GM21723 (cell line): ENCODE results near the gene EPB42.
"Not testable (repeated sequence)": the region's sequence is repeated elsewhere in the genome, so short reads cannot be mapped to it uniquely, and the experiment has no call there.

ENCODE experiments used
- ATAC-seq: cut with Tn5 transposase; IDR thresholded peaks from one replicate; pipeline ENCODE4 v1.9.1; 2021; ENCODE audit warnings: mild to moderate bottlenecking, moderate library complexity; ENCODE audit not compliant: unreplicated experiment

The EPB42 gene

DNA sequence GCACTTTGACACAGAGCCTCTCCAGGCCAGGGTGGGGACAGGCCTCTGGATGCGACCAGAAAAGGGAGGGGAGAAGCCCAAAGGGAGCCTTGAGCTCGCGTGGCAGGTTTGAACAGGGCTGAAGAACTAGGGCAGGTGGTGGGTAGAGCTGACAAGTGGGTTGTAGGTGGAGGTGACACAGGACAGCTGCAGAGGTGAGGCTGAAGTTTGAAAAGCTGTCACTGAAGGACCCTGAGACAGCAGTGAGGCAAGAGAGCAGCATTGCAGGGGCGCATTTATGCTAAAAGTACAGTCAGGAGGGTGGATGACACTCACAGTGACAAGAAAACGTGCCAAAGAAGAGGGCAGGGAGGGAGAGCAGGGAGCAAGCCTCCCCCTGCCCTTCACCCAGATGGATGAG lies 21.8 kb upstream of the EPB42 start:
- ATAC-seq = no peak

DNA sequence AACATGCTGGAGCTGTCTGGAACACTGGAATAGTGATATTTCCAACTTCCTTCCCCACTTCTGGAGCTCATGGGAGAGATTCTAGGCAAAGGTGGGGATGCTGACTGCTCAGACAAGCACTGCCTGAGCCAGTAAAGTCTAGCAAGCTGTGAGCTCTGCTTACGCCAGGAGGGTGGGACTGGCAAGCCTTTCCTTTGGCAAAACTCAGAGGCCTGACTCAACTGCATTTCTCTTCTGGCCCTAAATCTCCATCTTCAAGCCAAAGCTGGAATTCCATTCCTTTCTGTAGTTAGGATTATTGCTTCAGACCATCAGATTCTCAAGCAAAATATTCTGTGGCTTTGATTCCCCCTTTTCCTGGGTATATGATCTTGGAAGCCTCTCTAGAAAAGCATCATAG lies 20.3 kb upstream of the EPB42 start:
- ATAC-seq = no peak

DNA sequence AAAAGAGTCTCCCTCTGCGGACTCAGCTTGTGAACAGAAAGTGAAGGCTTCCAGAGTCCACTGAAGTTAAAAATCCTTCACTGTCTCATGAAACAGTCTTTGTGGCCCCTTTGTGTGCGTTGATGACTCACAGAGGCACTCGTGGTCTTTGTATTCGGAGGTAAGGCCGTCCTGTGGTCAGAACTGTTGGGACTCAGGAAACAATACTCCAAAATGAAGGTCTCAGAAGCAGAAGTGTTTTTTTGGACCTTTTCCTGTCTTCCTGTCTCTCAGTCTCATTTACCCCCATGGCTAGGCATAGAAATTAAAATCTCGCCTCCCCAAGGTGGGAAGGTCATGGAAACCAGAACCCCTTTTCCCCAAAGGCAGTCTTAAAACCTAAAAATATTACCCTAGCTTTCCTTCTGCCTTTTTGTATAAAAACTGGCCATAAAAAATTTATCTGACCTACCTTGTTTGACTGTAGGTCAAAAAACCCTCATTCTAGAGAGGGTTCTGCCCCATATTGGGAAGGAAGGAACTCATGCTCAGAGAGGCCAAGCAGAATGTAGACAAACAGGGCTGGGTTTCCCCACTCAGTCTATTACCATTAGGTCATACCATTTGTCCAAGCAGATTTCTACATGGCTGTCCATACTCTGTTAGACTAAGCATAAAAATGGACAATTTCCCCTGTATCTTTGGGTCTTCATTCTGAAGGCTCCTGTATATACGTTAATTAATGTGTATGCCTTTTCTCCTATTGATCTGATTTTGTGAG lies 19.1 kb upstream of the EPB42 start:
- ATAC-seq = no peak

DNA sequence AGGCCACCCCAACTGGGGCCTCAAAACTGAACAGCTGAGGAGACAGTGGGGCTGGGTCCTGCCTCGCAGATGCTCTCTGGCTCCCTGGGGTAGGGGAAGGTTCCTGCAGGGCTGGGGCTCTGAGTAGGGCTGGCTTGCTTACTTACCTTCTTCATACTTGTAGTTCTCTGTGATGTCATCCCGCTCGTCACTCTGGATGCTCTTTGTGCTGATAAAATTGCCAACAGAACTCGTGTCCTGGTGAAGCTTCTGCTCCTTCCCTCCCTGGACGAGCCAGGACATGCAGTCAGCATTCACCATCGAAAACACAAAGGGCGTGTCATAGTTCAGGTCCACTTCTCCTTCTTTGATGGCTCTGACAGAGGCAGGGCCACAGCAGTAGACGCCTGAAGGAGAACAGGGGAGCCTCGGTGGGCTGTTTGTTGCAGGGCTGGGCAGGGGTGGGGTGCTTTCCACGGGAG lies 17.9 kb upstream of the EPB42 start:
- no peak for ATAC-seq

DNA sequence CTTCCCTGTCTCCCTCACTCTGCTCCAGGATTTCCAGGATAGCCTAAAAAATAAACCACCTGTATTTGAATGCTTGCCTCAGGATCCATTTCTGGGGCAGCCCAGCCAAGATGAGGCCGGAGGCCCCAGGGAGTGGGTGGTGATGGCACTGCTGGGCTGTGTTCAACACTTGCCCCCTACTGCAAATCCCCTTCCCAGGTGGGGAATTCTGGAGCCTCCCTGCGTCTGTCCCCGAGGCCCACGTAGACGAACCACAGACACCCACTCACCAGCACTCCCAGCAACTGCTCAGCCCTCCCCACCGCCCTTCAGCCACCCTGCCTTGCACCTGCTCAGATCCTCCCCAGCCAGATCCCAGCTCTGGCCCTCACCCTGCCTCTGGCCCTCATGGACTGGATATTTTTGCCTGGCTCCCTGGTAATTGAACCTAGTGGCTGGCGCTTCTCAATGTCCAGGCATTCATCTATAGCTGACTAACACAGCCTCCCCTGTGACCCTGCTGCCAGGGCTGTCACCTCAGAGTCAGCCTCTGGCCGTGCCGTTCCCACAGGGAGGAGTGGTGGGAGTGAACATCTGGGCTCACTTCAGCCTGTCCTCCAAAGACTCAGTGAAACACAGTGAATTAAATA lies 17.1 kb upstream of the EPB42 start:
- ATAC-seq = no peak

DNA sequence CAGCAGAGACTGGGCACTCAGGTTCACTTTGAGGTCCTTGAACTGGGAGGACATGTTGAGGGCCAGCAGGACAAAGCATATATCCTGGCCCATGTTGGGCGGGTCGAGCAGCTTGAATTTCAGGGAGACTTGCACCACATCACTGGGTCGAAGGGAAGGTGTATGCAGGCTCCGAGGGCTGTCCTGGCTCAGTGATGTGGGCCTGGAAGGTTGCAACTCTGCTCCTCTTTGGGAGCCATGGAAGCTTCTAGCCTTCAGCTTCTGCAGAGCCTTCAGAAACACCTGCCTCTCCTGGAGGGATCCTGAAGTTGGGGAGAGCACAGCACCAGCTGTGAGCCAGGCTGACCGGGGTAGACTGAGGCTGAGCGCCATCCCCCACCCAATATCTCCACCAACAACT lies 14.7 kb upstream of the EPB42 start:
- ATAC-seq = no peak

DNA sequence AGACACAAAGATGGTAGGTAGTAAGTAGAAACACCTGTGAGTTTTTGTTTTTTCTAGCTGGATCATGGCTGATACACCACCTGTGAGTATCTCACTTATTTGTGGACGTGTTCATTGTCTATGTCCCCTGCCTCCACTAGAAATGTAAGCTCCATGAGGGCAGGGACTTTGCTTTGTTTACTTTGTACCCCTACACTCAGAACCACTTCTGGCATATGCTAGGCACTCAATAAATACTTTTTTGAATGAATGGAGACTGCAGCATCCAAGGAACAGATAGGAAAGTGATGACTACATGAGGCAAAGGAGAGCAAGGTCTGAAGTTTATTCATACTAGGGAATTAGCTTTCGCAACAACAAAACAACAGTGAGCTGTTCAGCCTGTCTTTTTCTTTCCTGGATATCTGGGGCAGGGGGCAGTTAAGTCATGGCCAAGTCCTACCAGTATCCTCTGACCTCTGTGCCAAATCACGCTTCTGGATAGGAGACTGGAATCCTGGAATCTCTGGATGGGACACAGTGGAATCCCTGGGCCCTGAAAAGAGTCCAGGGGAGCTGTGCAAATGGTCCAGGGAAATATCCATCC lies 11.6 kb upstream of the EPB42 start:
- no peak for ATAC-seq

DNA sequence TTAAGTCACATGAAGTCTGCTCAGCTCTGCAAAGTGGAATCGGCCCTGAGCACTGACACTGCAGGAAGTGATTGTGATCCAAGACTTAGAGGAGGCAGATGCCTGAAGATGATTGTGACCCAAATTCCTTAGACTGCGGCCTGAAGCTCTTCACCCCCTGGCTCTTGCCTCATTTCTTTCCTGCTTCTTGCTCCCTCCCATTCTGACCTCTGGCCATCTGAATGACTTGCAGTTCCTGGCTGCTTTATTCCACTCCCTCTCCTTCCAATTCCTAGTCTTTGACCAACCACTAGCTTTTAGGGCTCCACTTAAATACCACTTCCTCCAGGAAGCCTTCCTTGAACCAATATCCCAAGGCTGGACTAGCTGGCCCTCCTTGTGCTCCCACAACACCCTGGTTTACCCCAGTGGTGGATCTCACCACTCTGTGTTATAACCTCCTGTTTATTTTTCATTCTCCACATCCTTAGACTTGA lies 9.9 kb upstream of the EPB42 start:
- no peak for ATAC-seq

DNA sequence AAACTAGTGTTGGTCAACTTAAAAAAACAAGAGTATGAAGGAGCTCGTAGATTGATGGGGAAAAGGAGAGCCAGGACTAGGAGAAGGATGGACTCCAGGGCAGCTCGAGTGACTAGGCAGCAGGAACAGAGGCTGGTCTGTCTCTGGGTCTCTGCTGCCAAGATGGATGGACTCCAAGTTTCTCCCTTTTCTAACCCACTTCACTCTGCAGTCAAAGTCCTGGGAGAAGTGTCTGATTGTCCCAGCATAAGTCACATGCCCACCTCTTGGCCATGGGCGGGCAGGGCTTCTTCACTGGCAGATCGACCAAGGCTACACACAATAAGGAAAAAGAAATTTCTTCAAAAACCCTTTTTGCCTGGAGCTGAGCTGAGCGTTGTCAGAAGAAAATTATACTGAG lies 9.2 kb upstream of the EPB42 start:
- ATAC-seq = no peak

DNA sequence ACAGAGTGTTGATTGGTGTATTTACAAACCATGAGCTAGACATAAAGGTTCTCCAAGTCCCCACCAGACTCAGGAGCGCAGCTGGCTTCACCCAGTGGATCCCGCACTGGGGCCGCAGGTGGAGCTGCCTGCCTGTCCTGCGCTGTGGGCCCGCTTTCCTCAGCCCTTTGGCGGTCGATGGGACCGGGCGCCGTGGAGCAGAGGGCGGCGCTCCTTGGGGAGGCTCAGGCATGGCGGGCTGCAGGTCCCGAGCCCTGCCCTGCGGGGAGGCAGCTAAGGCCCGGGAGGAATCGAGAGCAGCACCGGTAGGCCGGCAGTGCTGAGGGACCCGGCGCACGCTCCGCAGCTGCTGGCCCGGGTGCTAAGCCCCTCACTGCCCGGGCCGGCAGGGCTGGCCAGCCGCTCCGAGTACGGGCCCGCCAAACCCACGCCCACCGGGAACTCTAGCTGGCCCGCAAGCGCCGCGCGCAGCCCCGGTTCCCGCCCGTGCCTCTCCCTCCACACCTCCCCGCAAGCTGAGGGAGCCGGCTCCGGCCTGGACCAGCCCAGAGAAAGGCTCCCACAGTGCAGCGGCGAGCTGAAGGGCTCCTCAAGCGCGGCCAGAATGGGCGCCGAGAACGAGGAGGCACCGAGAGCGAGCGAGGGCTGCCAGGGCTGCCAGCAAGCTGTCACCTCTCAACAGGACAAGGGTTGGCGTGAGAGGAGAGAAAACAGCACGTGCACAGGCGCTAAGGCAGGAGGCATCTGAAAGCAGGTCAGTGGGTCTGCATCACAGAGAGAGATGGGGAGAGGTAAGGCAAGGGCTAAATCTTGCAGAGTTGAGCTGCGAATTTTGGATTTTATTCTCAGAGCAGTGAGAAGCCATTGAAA lies 5.9 kb upstream of the EPB42 start:
- no peak for ATAC-seq

DNA sequence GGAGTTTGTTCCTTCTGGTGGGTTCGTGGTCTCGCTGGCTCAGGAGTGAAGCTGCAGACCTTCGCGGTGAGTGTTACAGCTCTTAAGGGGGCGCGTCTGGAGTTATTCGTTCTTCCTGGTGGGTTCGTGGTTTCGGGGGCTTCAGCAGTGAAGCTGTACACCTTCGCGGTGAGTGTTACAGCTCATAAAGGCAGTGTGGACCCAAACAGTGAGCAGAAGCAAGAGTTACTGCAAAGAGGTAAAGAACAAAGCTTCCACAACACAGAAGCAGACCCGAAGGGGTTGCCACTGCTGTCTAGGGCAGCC lies 5.1 kb upstream of the EPB42 start:
- ATAC-seq = not testable (repeated sequence)

DNA sequence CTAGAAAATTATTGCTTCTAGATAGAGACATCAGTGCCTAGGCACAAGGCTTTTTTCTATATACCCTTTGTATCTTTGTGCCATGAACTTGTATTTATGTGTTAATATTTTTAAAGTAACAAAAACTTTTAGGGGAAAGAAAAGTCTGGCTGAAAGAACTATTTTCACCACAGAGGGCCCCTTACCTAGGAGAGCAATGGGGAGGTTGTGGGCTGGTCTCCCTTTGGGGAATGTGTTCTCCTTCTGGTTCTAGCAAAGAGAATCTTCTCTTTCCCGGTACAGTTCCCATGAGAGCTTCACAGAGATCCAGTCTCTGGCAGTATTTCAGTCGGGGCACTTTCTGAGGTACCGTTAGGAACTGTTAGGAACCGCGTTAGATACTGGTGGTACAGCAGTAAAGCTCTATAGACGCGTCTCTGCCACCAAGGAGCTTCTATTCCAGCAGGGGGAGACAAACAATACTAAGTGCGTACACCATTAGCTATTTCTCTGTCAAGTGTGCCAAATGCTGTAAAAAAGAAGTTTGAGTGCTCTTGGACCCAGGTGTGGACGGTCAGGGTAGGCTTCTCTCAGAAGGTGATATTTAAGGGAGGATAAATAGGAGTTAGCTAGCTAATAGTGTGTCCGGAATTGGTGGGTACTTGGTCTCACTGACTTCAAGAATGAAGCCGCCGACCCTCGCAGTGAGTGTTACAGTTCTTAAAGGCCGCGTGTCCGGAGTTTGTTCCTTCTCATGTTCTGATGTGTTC lies 4.6 kb upstream of the EPB42 start:
- no peak for ATAC-seq

DNA sequence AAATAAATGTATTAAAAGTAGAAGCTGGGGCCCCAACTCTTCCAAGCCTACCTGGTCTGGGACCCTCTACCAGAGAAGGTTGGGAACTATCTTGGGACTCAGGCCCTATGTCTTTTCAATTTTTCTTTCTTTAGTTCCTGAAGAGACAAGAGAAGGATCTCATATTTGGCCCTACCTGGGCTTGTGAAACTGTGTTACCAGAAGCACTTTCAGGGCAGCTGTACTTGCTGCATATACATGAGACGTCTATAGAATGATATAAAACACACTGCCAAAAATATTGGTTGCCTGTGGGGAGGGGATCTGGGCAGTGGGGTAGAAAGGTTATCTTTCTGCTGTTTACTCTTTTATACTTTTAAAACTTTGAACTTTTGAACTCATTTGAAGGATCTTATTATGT lies 604 bp upstream of the EPB42 start:
- no peak for ATAC-seq

DNA sequence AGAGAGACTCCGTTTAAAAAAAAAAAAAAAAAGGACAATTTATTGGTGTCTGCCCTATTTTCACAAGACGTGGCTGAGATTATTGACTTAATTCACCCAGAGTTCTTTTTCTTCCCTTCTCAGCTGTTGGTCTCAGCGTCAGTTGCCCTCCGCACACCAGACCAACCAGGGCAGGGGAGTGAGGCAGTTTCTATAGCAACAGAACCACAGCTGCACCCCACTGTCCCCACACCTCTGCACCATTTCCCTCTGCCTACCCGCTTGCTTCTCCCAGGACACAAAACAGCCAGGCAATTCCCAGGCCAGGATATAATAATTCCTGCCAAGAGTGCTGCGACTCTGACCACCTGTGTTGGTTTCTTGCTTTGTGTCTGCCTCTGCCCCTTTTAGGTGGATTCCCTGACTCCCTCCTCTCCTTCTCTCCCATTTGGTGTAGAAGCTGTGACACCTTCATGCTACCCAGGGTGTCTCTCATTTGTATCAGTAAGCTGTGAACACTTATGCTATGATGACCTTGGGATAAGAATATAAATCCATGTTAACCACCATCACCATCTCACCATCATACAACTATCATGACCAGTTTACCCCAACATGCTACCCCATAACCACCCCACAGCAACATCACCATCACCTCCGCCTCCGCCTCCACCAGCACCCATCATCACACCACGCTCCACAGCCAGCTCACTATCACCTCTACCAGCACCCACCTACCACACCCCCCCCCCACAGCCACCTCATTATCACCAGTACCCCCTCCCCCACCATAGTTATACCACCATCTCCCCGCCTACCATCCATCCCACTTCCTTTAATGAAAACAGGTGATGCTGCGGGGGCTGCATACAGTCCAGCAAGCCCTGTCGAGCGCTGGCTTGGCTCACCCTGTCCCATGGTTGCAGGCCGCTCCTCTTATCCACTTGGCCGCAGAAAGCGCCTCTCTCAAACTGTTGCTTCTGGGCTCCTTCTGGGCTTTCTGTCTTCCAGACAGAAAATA lies 589 bp downstream of the EPB42 start:
- ATAC-seq = no peak

DNA sequence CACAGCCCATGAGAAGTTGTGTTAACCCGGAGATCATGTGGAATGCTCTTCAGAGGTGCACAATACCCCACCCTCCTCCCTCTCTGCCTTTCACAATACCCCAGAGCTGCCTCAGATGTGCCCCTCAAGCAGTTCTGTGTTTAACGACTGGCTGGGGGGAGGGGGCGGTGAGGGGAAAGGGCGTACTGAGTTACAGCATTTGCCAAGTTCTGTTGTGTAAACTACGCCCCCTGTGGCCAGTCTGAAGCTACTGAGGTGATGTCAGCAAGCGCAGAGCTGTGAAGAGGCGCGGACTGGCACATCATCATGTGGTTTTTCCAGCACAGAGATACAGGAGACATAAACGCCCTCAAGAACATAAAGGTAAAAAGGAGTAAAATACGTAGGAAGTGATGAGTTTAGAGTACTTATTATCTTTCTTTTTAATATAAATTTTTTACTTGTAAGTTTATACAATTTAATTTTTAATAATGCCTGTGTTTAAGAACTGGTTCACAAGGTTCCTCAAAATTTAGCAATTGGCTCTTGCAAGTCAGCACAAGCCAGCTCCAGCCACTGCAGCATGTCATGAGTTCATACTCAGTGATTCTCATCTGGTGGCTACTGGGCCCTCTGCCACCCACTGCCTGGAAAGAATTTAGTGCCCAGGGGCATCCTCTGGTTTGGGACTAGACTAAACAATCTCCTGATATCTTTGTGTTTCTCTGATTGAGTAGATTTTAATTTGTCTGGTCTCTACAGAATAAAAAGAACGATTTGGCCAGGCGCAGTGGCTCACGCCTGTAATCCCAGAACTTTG lies 1.7 kb downstream of the EPB42 start:
- no peak for ATAC-seq

DNA sequence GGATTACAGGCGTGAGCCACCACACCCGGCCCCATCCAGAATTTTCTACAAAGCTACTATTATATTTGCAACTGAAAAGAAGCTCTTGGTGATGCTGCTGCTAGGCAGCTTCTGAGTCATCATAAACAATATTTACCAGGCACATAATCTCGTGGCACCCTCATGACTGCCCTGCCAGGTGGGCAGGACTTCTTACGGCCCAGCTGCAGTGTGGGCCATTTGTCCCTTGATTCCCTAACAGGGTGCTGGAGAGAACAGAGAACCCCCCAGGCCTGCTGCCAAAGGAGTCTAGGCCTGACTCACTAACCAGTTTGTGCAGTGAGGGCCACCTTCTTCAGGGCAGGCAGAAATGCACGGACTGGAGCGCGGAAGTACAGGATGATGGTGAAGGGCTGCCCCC lies 4.9 kb downstream of the EPB42 start:
- ATAC-seq = no peak

DNA sequence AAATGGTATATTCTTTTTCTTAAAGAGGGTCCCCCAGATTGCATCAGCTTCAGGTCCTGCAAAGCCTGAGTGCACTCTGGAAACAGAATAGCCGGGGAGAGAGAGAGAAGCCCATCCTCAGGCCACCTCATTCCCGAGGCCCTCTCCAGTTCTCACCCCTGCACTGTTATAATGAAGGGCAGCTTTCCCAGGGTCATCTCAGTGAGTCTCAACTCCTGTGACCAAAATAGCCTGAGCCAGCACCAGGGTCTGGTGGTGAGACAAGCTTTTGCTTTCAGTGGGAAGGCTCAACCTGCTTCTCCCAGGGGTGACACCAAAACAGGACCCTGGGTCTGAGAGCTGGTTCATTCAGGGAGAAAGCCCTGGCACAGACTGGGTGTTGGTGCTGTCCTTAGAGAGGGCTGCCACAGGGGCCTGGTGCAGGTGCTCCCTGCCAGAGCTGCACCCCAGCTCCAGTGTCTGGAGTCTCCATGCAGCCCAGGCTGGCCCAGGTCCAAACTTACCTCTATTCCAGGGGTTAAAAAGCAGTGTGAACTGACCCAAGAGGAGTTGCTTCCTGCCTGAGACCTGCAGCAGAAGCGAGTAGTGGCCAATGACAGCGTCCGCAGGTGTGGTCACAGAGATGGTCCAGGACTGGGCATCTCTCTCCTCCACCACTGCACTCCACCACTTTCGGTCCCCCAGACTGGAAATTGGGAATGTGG lies 6.1 kb downstream of the EPB42 start:
- no peak for ATAC-seq

DNA sequence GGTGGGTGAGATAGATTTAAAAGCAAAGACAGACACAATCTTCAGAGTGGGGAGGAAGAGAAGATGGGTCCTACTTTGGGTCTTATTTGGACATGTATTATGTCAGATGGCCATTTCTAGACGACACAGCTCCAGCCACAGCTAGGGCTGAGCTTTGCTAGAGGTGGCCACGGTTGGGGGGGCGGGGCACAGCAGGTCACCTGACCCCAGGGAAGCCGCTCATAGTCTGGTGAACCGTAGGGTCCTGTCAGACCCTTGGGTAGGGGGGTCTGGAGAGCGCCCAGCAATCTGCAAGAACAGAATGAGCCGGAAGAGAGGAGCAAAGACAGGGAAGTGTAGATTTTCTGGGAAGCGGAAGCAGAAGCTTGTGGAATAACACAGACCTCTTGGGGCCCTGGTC lies 6.6 kb downstream of the EPB42 start:
- ATAC-seq = no peak
